ENCODE measurements around the gene DCAF12L2.

DCAF12L2 gene

DNA sequence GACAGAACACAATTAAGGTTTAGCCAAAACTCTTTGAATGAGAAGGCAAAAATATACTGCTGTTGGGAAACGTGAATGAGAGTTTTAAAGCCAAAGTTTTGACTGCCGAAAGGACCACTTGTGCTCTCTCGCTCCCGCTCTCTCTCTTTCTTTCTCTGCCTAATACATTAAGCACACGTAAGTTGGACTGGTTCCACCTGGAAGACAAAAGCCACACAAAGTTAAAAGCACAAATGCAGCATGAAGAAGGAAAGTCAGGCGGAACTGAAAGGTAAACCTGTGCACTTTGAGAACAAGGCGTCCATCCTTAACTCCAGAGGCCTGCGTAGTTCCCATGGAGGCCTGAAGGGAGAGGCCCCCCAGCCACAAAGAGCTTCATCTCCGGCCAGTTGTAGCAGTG, 1.9 kb downstream of the DCAF12L2 start:
- H3K4me3 ChIP-seq (replicated peaks; ENCODE audit: low read depth, low read length): no peak overlapping the region
- no peak for DNase-seq (ENCODE audit: extremely low read depth, low read depth)
- TF ChIP-seq, protein P1, sequence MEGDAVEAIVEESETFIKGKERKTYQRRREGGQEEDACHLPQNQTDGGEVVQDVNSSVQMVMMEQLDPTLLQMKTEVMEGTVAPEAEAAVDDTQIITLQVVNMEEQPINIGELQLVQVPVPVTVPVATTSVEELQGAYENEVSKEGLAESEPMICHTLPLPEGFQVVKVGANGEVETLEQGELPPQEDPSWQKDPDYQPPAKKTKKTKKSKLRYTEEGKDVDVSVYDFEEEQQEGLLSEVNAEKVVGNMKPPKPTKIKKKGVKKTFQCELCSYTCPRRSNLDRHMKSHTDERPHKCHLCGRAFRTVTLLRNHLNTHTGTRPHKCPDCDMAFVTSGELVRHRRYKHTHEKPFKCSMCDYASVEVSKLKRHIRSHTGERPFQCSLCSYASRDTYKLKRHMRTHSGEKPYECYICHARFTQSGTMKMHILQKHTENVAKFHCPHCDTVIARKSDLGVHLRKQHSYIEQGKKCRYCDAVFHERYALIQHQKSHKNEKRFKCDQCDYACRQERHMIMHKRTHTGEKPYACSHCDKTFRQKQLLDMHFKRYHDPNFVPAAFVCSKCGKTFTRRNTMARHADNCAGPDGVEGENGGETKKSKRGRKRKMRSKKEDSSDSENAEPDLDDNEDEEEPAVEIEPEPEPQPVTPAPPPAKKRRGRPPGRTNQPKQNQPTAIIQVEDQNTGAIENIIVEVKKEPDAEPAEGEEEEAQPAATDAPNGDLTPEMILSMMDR (IDR thresholded peaks at IDR 0.05; ENCODE audit: low read depth, low read length, missing control alignments): no peak

DNA sequence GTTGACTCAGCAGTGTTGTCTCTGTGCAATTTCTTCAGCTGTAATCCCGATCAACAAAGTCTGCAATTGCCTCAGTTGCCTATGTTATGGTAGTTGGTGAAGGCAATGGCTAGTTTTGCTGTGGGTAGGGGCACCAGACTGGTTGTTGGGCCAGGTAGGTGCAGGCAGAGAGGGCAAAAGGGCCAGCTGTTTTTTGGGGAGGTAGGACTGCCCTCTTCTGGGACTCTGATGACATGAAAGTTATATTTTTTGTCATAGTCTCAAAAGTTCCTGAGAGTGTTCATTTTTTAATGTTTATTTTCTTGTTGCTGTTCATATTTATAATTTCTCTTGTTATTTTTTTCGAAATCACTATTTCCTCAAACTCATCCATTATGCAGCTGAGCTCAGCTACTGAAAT, 25.1 kb downstream of the DCAF12L2 start:
- TF ChIP-seq, protein P1 (IDR thresholded peaks at IDR 0.05; ENCODE audit: low read depth, low read length, missing control alignments): no peak
- DNase-seq (ENCODE audit: extremely low read depth, low read depth): no peak
- no peak overlapping the region for H3K4me3 ChIP-seq (replicated peaks; ENCODE audit: low read depth, low read length)

DNA sequence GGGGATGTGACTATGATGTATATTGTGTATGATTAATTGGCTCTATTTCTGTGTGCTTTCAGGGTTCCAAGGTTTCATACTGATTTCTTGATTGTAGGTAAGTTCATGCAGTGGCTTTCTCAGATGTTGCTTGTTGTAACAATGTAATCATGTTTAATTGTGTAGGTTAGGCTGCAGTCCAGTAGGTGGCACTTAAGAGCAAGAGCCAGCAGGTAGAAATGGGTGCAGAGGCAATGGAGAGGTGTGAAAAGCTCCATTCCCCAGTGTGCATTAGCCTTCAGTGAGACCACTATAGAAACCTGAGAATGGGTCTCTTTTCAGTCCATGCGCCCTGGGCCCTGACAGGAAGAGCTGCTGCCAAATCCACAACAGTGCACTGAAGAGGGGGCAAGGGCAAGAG, 28.2 kb downstream of the DCAF12L2 start:
- DNase-seq (ENCODE audit: extremely low read depth, low read depth): no peak
- H3K4me3 ChIP-seq (replicated peaks; ENCODE audit: low read depth, low read length): no peak overlapping the region
- TF ChIP-seq, protein P1 (IDR thresholded peaks at IDR 0.05; ENCODE audit: low read depth, low read length, missing control alignments): no peak

DNA sequence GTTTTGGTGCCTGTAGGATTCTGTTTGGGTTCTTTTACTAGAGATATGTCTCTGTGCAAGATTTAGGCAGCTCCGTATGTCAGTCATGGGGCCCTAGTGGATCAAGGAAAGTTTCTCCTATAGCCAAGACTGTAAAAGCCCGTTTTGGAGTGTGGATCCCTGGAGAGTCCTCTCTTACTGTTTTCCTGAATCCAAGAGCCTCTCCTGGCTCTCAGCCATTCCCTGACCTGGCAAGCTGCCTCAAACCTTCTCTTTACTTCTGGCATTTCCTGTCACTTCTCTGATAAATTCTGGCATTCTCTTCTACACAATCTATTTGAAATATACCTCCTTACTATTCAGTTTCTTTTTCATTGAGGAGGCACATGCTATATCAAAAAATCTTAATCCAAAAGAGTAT, 41.4 kb downstream of the DCAF12L2 start:
- TF ChIP-seq, protein P1 (IDR thresholded peaks at IDR 0.05; ENCODE audit: low read depth, low read length, missing control alignments): no peak
- no peak for DNase-seq (ENCODE audit: extremely low read depth, low read depth)
- H3K4me3 ChIP-seq (replicated peaks; ENCODE audit: low read depth, low read length): no peak overlapping the region
